Naive thymus-derived CD8-positive, alpha-beta T cell (primary cell): ENCODE measurements around the gene CSNK2A1. TPM values are rescaled to one million over a fixed set of nuclear protein-coding genes. Genes with fewer than 3 reads are reported as not detected.
"Not testable (repeated sequence)": the region's sequence is repeated elsewhere in the genome, so short reads cannot be mapped to it uniquely, and the experiment has no call there.

Source experiments
- ATAC-seq, 2 donors: fragments of 150-1000 bp; cut with Tn5 transposase in 1 of 2; sonication (Bioruptor Pico), chemical (Tn5 transposase) in 1 of 2; 1 replicate in 1 of 2; 2 replicates in 1 of 2; pipeline ENCODE4 v1.10.0; 2021; ENCODE audit warnings: mild to moderate bottlenecking in 2 of 2, moderate library complexity in 2 of 2
- POLR2A ChIA-PET: fragments of 350-600 bp; sonication (Branson Sonifier 250); formaldehyde crosslinking; loops from one replicate; lab custom pipeline; 2021; ENCODE audit warnings: antibody characterized with exemption; lab: Charles Lee
- DNase-seq, 10 donors: peaks; one replicate each; pipeline versions ENCODE4 v3.0.0 to v3.0.0-alpha.2; 2020 to 2022
- H3K27ac Mint-ChIP-seq, 10 donors: one replicate each; pipeline ENCODE4 v1.8.0; 2020 to 2022; ENCODE audit warnings: mild to moderate bottlenecking in 10 of 10, mixed read lengths in 10 of 10, moderate library complexity in 4 of 10, inconsistent platforms in 1 of 10
- H3K27me3 Mint-ChIP-seq, 5 donors: one replicate each; pipeline ENCODE4 v1.8.0; 2021 to 2022; ENCODE audit warnings: mixed read lengths in 5 of 5
- H3K36me3 Mint-ChIP-seq, 3 donors: one replicate each; pipeline ENCODE4 v1.8.0; 2020 to 2022; ENCODE audit warnings: mixed read lengths in 3 of 3, mild to moderate bottlenecking in 2 of 3, inconsistent platforms in 1 of 3
- H3K4me1 Mint-ChIP-seq, 4 donors: one replicate each; pipeline ENCODE4 v1.8.0; 2021 to 2022; ENCODE audit warnings: mixed read lengths in 4 of 4
- H3K4me3 Mint-ChIP-seq, 10 donors: one replicate each; pipeline ENCODE4 v1.8.0; 2020 to 2022; ENCODE audit warnings: mild to moderate bottlenecking in 10 of 10, mixed read lengths in 10 of 10, moderate library complexity in 6 of 10, inconsistent platforms in 1 of 10
- H3K9me3 Mint-ChIP-seq, 9 donors: one replicate each; pipeline ENCODE4 v1.8.0; 2020 to 2022; ENCODE audit warnings: mixed read lengths in 9 of 9, mild to moderate bottlenecking in 3 of 9, inconsistent platforms in 1 of 9, moderate library complexity in 1 of 9
- polyA plus RNA-seq, 3 donors: library from polyadenylated mRNA; unstranded; fragments of 300-500 nt; fragmentation: Illumina TruSeq; gene quantifications; one replicate each; pipeline ENCODE4 v1.2.3, GENCODE V29; 2021
- total RNA-seq, 8 experiments: library from RNA in 2 of 8; stranded (reverse) in 2 of 8; gene quantifications; one replicate each; pipeline ENCODE4 v1.2.3 and lab custom pipeline; 2021 to 2026

CSNK2A1 gene
- total and polyA plus RNA-seq, 5 experiments from 2014 or later = 49.6 to 93.8 (median 52.0) TPM

GRCh38 chr20:519999-520398, 23.6 kb downstream of the CSNK2A1 start:
- peaks cover 27 to 43% (median 37%) of the 10 kb centered on the region in 4 donors for H3K4me1 Mint-ChIP-seq
- peak overlapping the region in 1 of 10 donors; percentile 26 for H3K4me3 Mint-ChIP-seq
- no peak overlapping the region for H3K27ac Mint-ChIP-seq
- H3K27me3 Mint-ChIP-seq = no peaks in the 10 kb centered on the region
- H3K36me3 Mint-ChIP-seq = peaks cover 16 to 73% (median 40%) of the 10 kb centered on the region in 3 donors
- no peak for DNase-seq
- peaks cover 2 to 23% (median 10%) of the 10 kb centered on the region in 9 donors for H3K9me3 Mint-ChIP-seq
- POLR2A ChIA-PET = no interaction called here
- ATAC-seq = no peak

DNA sequence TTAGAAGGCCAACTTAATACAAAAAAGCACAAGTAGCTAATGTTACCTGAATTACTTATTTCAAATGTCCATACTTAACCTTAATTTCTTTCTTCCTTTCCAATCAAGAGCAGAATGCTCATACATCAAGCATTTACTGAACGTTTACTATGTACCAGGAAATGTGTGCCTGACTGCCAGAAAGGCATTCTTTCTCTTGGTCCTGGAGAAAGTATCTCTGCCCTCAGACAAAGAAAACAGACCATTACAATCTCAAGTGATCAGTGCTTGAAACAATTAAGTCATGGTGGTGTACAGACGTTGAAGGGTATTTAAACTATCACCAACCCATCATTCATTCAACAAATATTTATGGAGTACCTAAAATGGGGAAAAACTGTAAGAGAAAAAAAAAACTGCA, 26.4 kb downstream of the CSNK2A1 start:
- H3K27ac Mint-ChIP-seq = peak overlapping the region in 1 of 10 donors; percentile 34
- peaks cover 2 to 23% (median 10%) of the 10 kb centered on the region in 9 donors for H3K9me3 Mint-ChIP-seq
- POLR2A ChIA-PET = no interaction called here
- H3K4me3 Mint-ChIP-seq = no peak overlapping the region
- ATAC-seq (no peak), DNase-seq (no peak)
- H3K4me1 Mint-ChIP-seq = peaks cover 40 to 62% (median 60%) of the 10 kb centered on the region in 4 donors
- H3K27me3 Mint-ChIP-seq = no peaks in the 10 kb centered on the region
- peaks cover 16 to 59% (median 28%) of the 10 kb centered on the region in 3 donors for H3K36me3 Mint-ChIP-seq

DNA sequence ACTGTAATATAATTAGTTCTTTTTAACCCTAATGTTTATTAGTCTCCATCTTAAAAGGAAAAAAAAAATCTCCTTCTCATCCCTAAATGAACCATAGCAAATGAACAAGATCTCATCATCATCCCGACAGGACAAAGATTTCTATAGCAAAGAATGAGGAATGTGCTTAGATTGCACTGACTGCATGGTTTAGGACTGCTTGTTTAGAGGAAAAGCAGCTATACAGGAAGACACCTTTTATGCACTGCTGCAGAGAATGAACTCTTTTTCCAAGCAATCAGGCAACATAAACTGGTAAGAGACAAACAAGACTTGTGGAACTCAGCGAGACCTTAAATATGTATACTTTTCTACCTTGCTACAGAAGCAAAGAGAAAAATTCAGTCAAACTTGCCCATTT, 26.8 kb downstream of the CSNK2A1 start:
- Mint-ChIP-seq H3K36me3 (peaks cover 16 to 58% (median 24%) of the 10 kb centered on the region in 3 donors), H3K4me3 (no peak overlapping the region)
- POLR2A ChIA-PET = no interaction called here

DNA sequence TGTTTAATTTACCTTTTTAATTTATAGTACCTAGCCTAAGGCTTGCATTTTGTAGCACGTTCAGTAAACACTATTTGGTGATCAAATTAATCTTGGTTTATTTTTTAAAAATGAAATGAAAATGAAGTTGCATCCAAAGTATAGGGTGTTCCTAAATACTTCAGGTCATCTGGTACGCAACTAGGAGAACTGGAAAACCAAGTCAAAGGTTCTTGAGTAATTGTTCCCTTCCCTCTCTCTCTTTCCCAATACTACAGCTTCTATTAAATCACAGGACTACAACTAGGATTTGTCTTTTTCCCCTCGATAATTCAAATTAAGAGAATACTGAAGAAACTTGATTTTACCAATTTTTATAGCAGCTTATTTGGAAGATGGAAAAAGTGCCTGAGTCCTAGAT, 27.9 kb downstream of the CSNK2A1 start:
- Mint-ChIP-seq H3K27ac (peak overlapping the region in 1 of 10 donors; percentile 36), H3K27me3 (no peaks in the 10 kb centered on the region), H3K4me3 (no peak overlapping the region), H3K36me3 (peaks cover 9 to 48% (median 13%) of the 10 kb centered on the region in 3 donors), H3K4me1 (peaks cover 42 to 74% (median 71%) of the 10 kb centered on the region in 4 donors), H3K9me3 (peaks cover 0 to 15% (median 10%) of the 10 kb centered on the region in 9 donors)
- POLR2A ChIA-PET = no interaction called here
- no peak for DNase-seq
- no peak for ATAC-seq

More for the DNA sequence above, 26.8 kb downstream of the CSNK2A1 start:
- DNase-seq = no peak
- H3K27ac Mint-ChIP-seq = peak overlapping the region in 1 of 10 donors; percentile 1
- ATAC-seq = no peak
- H3K9me3 Mint-ChIP-seq = peaks cover 2 to 23% (median 10%) of the 10 kb centered on the region in 9 donors
- no peaks in the 10 kb centered on the region for H3K27me3 Mint-ChIP-seq
- peaks cover 43 to 65% (median 64%) of the 10 kb centered on the region in 4 donors for H3K4me1 Mint-ChIP-seq

DNA sequence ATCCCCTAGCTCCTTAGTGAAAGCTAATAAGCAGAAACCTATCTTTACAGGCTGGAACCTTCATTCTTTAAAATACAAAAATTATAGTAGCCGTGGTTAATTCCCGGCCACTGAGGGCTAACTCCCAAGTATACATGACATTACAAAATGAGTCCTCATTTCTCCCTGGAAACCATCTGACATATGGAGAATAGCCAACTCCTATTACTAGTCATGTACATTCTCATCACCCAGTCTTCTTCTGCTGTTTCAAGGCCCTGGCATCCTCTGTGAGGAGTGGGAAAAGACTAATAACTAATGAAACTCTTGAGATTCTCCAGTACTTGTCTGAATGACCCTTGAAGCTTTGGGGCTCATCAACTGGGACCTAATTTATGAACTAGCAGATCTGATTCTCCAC, 30.2 kb downstream of the CSNK2A1 start:
- Mint-ChIP-seq H3K27ac (peak overlapping the region in 1 of 10 donors; percentile 67), H3K27me3 (no peaks in the 10 kb centered on the region), H3K4me1 (peaks cover 42 to 82% (median 72%) of the 10 kb centered on the region in 4 donors), H3K36me3 (peaks cover 0 to 40% (median 0%) of the 10 kb centered on the region in 3 donors), H3K9me3 (no peaks in the 10 kb centered on the region), H3K4me3 (no peak overlapping the region)
- ATAC-seq (no peak), DNase-seq (no peak)
- POLR2A ChIA-PET = no interaction called here

- H3K27ac Mint-ChIP-seq, H3K27me3 Mint-ChIP-seq, POLR2A ChIA-PET, H3K9me3 Mint-ChIP-seq, H3K4me3 Mint-ChIP-seq, DNase-seq, ATAC-seq: not testable (repeated sequence)
- H3K4me1 Mint-ChIP-seq = peaks cover 25 to 56% (median 47%) of the 10 kb centered on the region in 4 donors
- H3K36me3 Mint-ChIP-seq = peaks cover 0 to 53% (median 1%) of the 10 kb centered on the region in 3 donors
Observed at GRCh38 chr20:510328-511057, 33.1 kb downstream of the CSNK2A1 start.

GRCh38 chr20:508364-508787, 35.2 kb downstream of the CSNK2A1 start:
- Mint-ChIP-seq H3K27ac (peak overlapping the region in 1 of 10 donors; percentile 47), H3K4me1 (peaks cover 10 to 36% (median 27%) of the 10 kb centered on the region in 4 donors), H3K36me3 (peaks cover 0 to 54% (median 6%) of the 10 kb centered on the region in 3 donors)
- ATAC-seq, DNase-seq, H3K27me3 Mint-ChIP-seq, POLR2A ChIA-PET, H3K4me3 Mint-ChIP-seq, H3K9me3 Mint-ChIP-seq: not testable (repeated sequence)

GRCh38 chr20:507761-508332, 35.7 kb downstream of the CSNK2A1 start:
- H3K36me3 Mint-ChIP-seq = peaks cover 3 to 59% (median 11%) of the 10 kb centered on the region in 3 donors
- peaks cover 12 to 32% (median 22%) of the 10 kb centered on the region in 4 donors for H3K4me1 Mint-ChIP-seq
- DNase-seq (no peak), ATAC-seq (no peak)
- no peak overlapping the region for H3K27ac Mint-ChIP-seq
- H3K27me3 Mint-ChIP-seq = no peaks in the 10 kb centered on the region
- H3K9me3 Mint-ChIP-seq = no peaks in the 10 kb centered on the region
- POLR2A ChIA-PET = no interaction called here
- no peak overlapping the region for H3K4me3 Mint-ChIP-seq

- POLR2A ChIA-PET = no interaction called here
- H3K27ac Mint-ChIP-seq = no peak overlapping the region
- no peaks in the 10 kb centered on the region for H3K27me3 Mint-ChIP-seq
- no peak for ATAC-seq
- peaks cover 5 to 66% (median 13%) of the 10 kb centered on the region in 3 donors for H3K36me3 Mint-ChIP-seq
- DNase-seq = no peak
- H3K4me1 Mint-ChIP-seq = peaks cover 11 to 25% (median 16%) of the 10 kb centered on the region in 4 donors
- no peak overlapping the region for H3K4me3 Mint-ChIP-seq
- H3K9me3 Mint-ChIP-seq = no peaks in the 10 kb centered on the region
Observed at GRCh38 chr20:507006-507758, 36.4 kb downstream of the CSNK2A1 start.

- Mint-ChIP-seq H3K4me3 (no peak overlapping the region), H3K4me1 (peaks cover 0 to 5% (median 4%) of the 10 kb centered on the region in 4 donors), H3K27me3 (no peaks in the 10 kb centered on the region), H3K27ac (no peak overlapping the region), H3K36me3 (peaks cover 5 to 83% (median 13%) of the 10 kb centered on the region in 3 donors), H3K9me3 (no peaks in the 10 kb centered on the region)
- DNase-seq (no peak), ATAC-seq (no peak)
- POLR2A ChIA-PET = no interaction called here
Observed at GRCh38 chr20:504632-505075, 38.9 kb downstream of the CSNK2A1 start.

DNA sequence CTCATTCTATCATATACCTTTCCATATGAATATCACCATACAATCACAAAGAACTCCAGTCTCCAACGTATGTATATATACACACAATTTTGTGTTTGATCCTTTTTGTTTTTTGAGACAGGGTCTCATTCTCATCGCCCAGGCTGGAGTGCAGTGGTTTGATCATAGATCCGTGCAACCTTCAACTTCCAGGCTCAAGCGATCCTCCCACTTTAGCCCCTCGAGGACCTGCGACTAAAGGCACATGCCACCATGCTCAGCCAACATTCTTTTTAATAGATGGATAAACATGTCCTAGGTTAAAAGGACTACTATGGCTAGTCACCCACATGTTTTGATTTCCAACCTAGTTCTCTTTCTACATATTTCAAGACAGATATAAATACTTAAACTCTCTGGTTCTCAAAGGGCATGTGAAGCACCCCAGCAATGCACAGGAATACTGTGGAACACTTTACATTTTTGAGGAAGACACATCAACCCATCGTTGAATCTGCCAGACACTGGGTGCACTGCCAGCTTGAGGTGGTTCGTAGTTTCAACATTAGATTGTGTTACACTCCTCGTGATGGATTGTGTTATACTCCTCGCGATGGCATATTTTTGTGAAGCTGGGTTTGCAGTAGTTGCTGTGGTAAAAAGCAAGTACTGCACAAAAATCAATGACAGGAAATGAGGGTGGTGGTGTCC, 40.4 kb downstream of the CSNK2A1 start:
- DNase-seq (no peak), ATAC-seq (no peak)
- no peaks in the 10 kb centered on the region for H3K9me3 Mint-ChIP-seq
- peak overlapping the region in 1 of 10 donors; percentile 23 for H3K27ac Mint-ChIP-seq
- H3K36me3 Mint-ChIP-seq = peaks cover 5 to 87% (median 13%) of the 10 kb centered on the region in 3 donors
- no peaks in the 10 kb centered on the region for H3K27me3 Mint-ChIP-seq
- POLR2A ChIA-PET = no interaction called here
- peaks cover 0 to 3% (median 0%) of the 10 kb centered on the region in 4 donors for H3K4me1 Mint-ChIP-seq
- H3K4me3 Mint-ChIP-seq = no peak overlapping the region

GRCh38 chr20:497979-498378, 45.6 kb downstream of the CSNK2A1 start:
- no peaks in the 10 kb centered on the region for H3K27me3 Mint-ChIP-seq
- no peak overlapping the region for H3K4me3 Mint-ChIP-seq
- H3K27ac Mint-ChIP-seq = no peak overlapping the region

More at GRCh38 chr20:497979-498378, 45.6 kb downstream of the CSNK2A1 start:
- Mint-ChIP-seq H3K4me1 (peaks cover 0 to 4% (median 0%) of the 10 kb centered on the region in 4 donors), H3K36me3 (peaks cover 3 to 93% (median 9%) of the 10 kb centered on the region in 3 donors), H3K9me3 (no peaks in the 10 kb centered on the region)
- POLR2A ChIA-PET = no interaction called here
- ATAC-seq (no peak), DNase-seq (no peak)
